Tibial artery (tissue), 4 donors: ENCODE results near the gene CLCA2.

Experiments used
- DNase-seq, 2 donors: peaks; one replicate each; pipeline ENCODE4 v3.0.0-alpha.2; 2019
- H3K27ac ChIP-seq, 2 donors: fragments of 200-600 bp; sonication (generic) in 1 of 2; 1 replicate in 1 of 2; 2 replicates in 1 of 2; pipeline ENCODE4 v1.5.1; 2018 to 2019; ENCODE audit warnings: mild to moderate bottlenecking in 1 of 2
- H3K27me3 ChIP-seq, 2 donors: fragments of 200-600 bp; sonication (generic) in 1 of 2; one replicate each; pipeline versions ENCODE4 v1.5.1 to v1.6.0; 2016 to 2019
- H3K36me3 ChIP-seq, 3 donors: fragments of 200-600 bp; sonication (generic) in 2 of 3; one replicate each; pipeline ENCODE4 v1.5.1; 2016 to 2019; ENCODE audit warnings: mild to moderate bottlenecking in 2 of 3
- H3K4me1 ChIP-seq, 4 donors: fragments of 200-600 bp; sonication (generic) in 2 of 4; 1 replicate in 3 of 4; 2 replicates in 1 of 4; pipeline ENCODE4 v1.5.1; 2016 to 2019
- H3K4me3 ChIP-seq, 2 donors: fragments of 200-600 bp; sonication (generic) in 1 of 2; 1 replicate in 1 of 2; 2 replicates in 1 of 2; pipeline ENCODE4 v1.5.1; 2018 to 2019; ENCODE audit warnings: mild to moderate bottlenecking in 2 of 2
- H3K9me3 ChIP-seq, 3 donors: fragments of 200-600 bp; sonication (generic) in 1 of 3; one replicate each; pipeline ENCODE4 v1.5.1; 2016 to 2019
- intact Hi-C: fragments of 100-400 bp; cut with DNase I; formaldehyde crosslinking; loops from one replicate; pipeline ENCODE4 v1.15.0; 2023; ENCODE audit warnings: low total_unique reads
- TF ChIP-seq, protein P1 (sequence below), 2 experiments: fragments of 200-600 bp in 1 of 2; fragments of 450-650 bp in 1 of 2; IDR thresholded peaks; one replicate each; pipeline ENCODE4 v1.5.1; 2017 to 2019; ENCODE audit warnings: antibody characterized with exemption in 2 of 2, mild to moderate bottlenecking in 1 of 2, moderate library complexity in 1 of 2

Gene CLCA2

DNA sequence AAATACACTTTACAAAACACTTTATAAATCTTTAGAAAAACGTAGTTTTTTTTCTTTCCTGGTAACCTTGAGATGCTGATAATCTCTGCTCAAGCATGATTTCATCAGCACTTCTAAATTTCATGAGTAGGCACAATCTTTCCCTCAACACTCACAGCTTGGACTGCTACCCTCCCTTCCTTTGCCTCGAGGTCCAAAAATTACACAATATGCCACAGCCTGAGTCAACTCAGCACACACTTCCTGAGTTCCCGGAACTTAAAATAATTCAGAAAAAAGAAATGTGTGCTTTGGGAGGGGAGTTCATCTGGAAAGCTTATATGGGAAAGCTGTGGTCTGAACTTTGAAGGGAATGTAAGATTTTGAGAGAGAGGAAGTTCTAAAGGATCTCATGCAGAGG is 5.9 kb downstream of the CLCA2 start:
- Histone ChIP-seq H3K36me3 (no peaks in the 10 kb centered on the region), H3K27me3 (no peaks in the 10 kb centered on the region), H3K9me3 (no peaks in the 10 kb centered on the region), H3K27ac (peak overlapping the region; percentile 47 to 56), H3K4me3 (no peak overlapping the region), H3K4me1 (peaks cover 0 to 13% (median 2%) of the 10 kb centered on the region in 4 donors)
- TF ChIP-seq, protein P1, sequence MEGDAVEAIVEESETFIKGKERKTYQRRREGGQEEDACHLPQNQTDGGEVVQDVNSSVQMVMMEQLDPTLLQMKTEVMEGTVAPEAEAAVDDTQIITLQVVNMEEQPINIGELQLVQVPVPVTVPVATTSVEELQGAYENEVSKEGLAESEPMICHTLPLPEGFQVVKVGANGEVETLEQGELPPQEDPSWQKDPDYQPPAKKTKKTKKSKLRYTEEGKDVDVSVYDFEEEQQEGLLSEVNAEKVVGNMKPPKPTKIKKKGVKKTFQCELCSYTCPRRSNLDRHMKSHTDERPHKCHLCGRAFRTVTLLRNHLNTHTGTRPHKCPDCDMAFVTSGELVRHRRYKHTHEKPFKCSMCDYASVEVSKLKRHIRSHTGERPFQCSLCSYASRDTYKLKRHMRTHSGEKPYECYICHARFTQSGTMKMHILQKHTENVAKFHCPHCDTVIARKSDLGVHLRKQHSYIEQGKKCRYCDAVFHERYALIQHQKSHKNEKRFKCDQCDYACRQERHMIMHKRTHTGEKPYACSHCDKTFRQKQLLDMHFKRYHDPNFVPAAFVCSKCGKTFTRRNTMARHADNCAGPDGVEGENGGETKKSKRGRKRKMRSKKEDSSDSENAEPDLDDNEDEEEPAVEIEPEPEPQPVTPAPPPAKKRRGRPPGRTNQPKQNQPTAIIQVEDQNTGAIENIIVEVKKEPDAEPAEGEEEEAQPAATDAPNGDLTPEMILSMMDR (IDR thresholded peaks at IDR 0.05), result no peak
- intact Hi-C loops, result no loop called here
- peak; percentile 77 to 79 for DNase-seq

DNA sequence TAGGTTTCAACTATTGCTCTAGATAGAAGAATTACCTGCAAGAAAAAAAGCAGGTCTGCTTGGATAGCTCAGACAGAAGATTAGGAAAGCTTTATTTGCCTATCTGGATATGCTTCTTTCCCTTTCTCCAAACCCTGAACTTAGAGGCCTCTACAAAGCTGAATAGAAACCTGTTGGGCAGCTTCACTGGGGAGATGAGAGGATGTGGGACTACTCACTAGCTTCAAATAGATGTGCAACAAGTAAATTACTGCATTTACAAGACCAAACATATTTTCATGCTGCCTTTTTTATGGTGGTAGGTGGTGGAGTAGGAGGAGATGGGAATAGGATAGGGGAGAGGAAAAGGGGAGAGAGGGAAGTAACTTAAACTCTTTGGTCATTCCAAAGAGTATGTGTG is 6.4 kb downstream of the CLCA2 start:
- DNase-seq, result no peak
- H3K4me1 ChIP-seq, result peaks cover 0 to 13% (median 2%) of the 10 kb centered on the region in 4 donors
- no peaks in the 10 kb centered on the region for H3K36me3 ChIP-seq
- intact Hi-C loops, result no loop called here
- no peak overlapping the region for H3K4me3 ChIP-seq
- no peaks in the 10 kb centered on the region for H3K9me3 ChIP-seq
- peak overlapping the region; percentile 47 to 56 for H3K27ac ChIP-seq
- TF ChIP-seq, protein P1 (IDR thresholded peaks at IDR 0.05), result no peak
- H3K27me3 ChIP-seq, result no peaks in the 10 kb centered on the region

DNA sequence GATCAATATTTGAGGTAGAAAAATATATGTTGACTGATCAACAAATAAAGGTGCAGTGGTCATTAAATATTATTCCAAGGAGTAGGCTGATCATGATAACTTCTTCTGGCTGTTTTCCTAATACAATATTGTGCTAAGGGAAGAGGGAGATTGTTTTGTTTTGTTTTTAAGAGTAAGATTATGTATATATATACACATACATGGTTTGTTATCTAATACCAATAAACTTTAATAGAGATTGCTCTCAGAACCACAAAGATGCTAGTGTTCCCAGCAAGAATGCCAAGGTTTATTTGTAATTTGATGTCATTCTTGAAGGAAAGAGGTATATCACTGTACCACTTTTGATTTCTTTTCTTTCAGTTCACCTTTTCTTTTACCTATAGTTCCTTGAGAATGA is 10.1 kb downstream of the CLCA2 start:
- H3K36me3 ChIP-seq, result no peaks in the 10 kb centered on the region
- H3K9me3 ChIP-seq, result no peaks in the 10 kb centered on the region
- no peak overlapping the region for H3K27ac ChIP-seq
- intact Hi-C loops, result no loop called here
- no peak for DNase-seq
- TF ChIP-seq, protein P1 (IDR thresholded peaks at IDR 0.05), result no peak
- no peak overlapping the region for H3K4me3 ChIP-seq
- H3K4me1 ChIP-seq, result peaks cover 0 to 12% (median 2%) of the 10 kb centered on the region in 4 donors
- no peaks in the 10 kb centered on the region for H3K27me3 ChIP-seq

DNA sequence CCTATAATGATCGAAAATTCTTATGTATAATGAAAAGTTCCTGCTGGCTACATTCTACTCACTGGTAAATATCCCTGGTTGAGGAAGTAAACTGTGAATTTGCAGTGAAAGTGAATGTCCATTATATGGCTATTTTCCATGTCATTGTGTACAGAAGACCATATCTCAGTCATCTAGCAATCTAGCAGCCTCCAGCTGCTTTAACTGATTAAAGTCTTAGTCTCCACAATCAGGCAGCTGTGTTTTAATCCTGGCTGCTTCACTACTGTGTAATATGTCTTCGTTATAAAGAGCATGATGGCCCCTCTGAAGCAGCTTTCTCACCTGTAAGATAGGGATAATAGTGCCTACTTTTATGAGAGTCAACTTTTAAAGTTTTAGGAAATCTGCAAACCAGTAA is 11.4 kb downstream of the CLCA2 start:
- H3K4me1 ChIP-seq, result peaks cover 0 to 2% (median 0%) of the 10 kb centered on the region in 4 donors
- H3K4me3 ChIP-seq, result no peak overlapping the region
- TF ChIP-seq, protein P1 (IDR thresholded peaks at IDR 0.05), result no peak
- H3K27me3 ChIP-seq, result no peaks in the 10 kb centered on the region
- intact Hi-C loops, result no loop called here
- no peak overlapping the region for H3K27ac ChIP-seq
- no peaks in the 10 kb centered on the region for H3K9me3 ChIP-seq
- no peak for DNase-seq
- no peaks in the 10 kb centered on the region for H3K36me3 ChIP-seq

DNA sequence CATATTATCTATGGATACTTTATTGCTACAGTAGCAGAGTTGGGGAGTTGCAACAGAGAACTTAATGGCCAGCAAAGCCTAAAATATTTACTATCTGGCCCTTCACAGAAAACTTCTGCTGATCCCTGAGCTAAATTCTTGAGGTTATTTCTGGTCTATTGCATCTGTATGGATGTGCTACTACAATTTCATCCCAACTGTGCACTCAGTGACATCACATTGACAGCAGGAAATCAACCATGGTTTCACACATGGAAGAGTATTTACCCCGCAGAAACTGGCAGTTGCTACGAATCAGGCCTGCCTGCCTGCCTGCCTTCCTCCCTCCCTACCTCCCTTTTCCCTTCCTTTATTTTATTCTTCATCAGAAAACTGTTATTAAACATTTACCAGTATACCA is 12.1 kb downstream of the CLCA2 start:
- Histone ChIP-seq H3K27ac (no peak overlapping the region), H3K36me3 (no peaks in the 10 kb centered on the region), H3K27me3 (no peaks in the 10 kb centered on the region), H3K4me3 (no peak overlapping the region), H3K4me1 (no peaks in the 10 kb centered on the region), H3K9me3 (no peaks in the 10 kb centered on the region)
- DNase-seq, result no peak
- TF ChIP-seq, protein P1 (IDR thresholded peaks at IDR 0.05), result no peak
- intact Hi-C loops, result no loop called here

DNA sequence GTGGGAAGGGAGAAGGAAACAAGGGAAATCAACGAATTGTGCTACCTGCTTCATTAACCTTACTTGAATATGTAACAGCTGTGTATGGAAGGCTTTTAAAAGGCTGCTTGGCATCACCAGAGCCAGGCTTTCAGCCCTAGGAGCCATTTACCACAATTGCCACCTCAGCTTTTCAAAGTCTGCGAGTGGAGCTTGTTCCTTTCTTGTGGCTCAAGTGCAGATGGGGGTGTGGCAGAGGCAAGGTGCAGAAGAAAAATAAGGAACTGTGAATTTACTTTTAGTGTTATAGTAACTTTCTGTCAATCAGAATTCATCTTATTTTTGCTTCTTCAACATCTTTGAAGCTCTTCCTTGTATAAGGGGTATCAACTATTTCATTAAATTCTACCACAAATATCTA is 17.6 kb downstream of the CLCA2 start:
- no peak for DNase-seq
- no peaks in the 10 kb centered on the region for H3K27me3 ChIP-seq
- H3K36me3 ChIP-seq, result no peaks in the 10 kb centered on the region
- TF ChIP-seq, protein P1 (IDR thresholded peaks at IDR 0.05), result no peak
- no peaks in the 10 kb centered on the region for H3K9me3 ChIP-seq
- H3K4me1 ChIP-seq, result no peaks in the 10 kb centered on the region
- no peak overlapping the region for H3K4me3 ChIP-seq
- H3K27ac ChIP-seq, result no peak overlapping the region
- intact Hi-C loops, result no loop called here
